HG03108 (cell line): ENCODE measurements around the gene TAS2R42.

Experiments
- ATAC-seq: cut with Tn5 transposase; IDR thresholded peaks from one replicate; pipeline ENCODE4 v1.9.1; 2021; ENCODE audit warnings: moderate library complexity; ENCODE audit not compliant: unreplicated experiment

The TAS2R42 gene

GRCh38 chr12:11147420-11147819, 39.3 kb downstream of the TAS2R42 start:
- ATAC-seq = no peak

- no peak for ATAC-seq
Observed at GRCh38 chr12:11144297-11144696, 42.4 kb downstream of the TAS2R42 start.

- no peak for ATAC-seq
Observed at GRCh38 chr12:11143352-11143751, 43.4 kb downstream of the TAS2R42 start.

DNA sequence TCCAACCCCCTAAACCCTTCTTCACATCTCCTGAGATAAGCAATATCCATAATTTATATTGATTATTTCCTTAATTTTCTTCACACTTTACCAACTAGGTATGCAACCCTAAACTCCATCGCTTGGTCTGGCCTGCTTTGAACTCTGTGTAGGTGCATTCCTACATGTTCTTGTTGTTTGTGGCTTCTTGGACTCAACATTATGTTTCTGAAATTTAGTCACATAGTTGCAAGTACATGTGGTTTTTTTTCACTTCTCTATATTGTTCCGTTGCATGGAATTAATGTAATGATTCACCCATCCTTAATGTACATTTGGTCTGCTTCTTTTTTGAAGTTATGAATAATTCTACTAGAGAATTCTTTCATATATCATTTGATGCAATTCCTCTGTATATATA, 50.7 kb downstream of the TAS2R42 start:
- ATAC-seq = no peak
